Activated B cell treated with CpG ODN at 0.5 μM for 24 hours (primary cell): Measurements from ENCODE around the gene TTC3. TPM values are rescaled to one million over a fixed set of nuclear protein-coding genes. Genes with fewer than 3 reads are reported as not detected.

ENCODE experiments used
- ATAC-seq: fragments of 200-7000 bp; cut with Tn5 transposase; one replicate; pipeline ENCODE4 v1.10.0; 2021; ENCODE audit warnings: low read depth, mild to moderate bottlenecking, moderate library complexity
- CTCF ChIA-PET: fragments of 350-600 bp; sonication (Branson Sonifier 250); formaldehyde crosslinking; loops from one replicate; lab custom pipeline; 2021; ENCODE audit warnings: antibody characterized with exemption; lab: Charles Lee
- POLR2A ChIA-PET: fragments of 350-600 bp; sonication (Branson Sonifier 250); formaldehyde crosslinking; loops from one replicate; lab custom pipeline; 2021; ENCODE audit warnings: antibody characterized with exemption; lab: Charles Lee
- DNase-seq: peaks from one replicate; pipeline ENCODE4 v3.0.0; 2022
- H3K27ac Mint-ChIP-seq: one replicate; pipeline ENCODE4 v1.8.0; 2020; ENCODE audit warnings: mixed read lengths
- H3K27me3 Mint-ChIP-seq: one replicate; pipeline ENCODE4 v1.8.0; 2021; ENCODE audit warnings: mixed read lengths
- H3K36me3 Mint-ChIP-seq: one replicate; pipeline ENCODE4 v1.8.0; 2021; ENCODE audit warnings: low read depth, mixed read lengths
- H3K4me1 Mint-ChIP-seq: one replicate; pipeline ENCODE4 v1.8.0; 2021; ENCODE audit warnings: mixed read lengths
- H3K4me3 Mint-ChIP-seq: one replicate; pipeline ENCODE4 v1.8.0; 2020; ENCODE audit warnings: mild to moderate bottlenecking, mixed read lengths
- H3K9me3 Mint-ChIP-seq: one replicate; pipeline ENCODE4 v1.8.0; 2020; ENCODE audit warnings: mixed read lengths
- CTCF ChIP-seq: fragments of 200-600 bp; IDR thresholded peaks from one replicate; pipeline ENCODE4 v1.8.0; 2022; ENCODE audit warnings: antibody characterized with exemption, mild to moderate bottlenecking
- intact Hi-C: fragments of 100-400 bp; cut with micrococcal nuclease; formaldehyde crosslinking; loops from one replicate; pipeline ENCODE4 v1.15.1; 2024
- total RNA-seq: library from RNA; stranded (reverse); gene quantifications from 2 replicates; pipeline ENCODE4 v1.2.3, GENCODE V29; 2022

TTC3 gene
- total RNA-seq, 1 donor from 2014 or later: 69.8 TPM

- DNase-seq: no peak
- no peak for ATAC-seq
- Mint-ChIP-seq H3K9me3 (no peaks in the 10 kb centered on the region), H3K27ac (peak overlapping the region; percentile 67), H3K27me3 (no peaks in the 10 kb centered on the region), H3K4me1 (peaks cover 25% of the 10 kb centered on the region), H3K36me3 (peaks cover 70% of the 10 kb centered on the region), H3K4me3 (no peak overlapping the region)
- intact Hi-C loops: no loop called here
- TF ChIP-seq CTCF: no peak
- POLR2A ChIA-PET: interaction anchor here (0.6 to 0.9 kb wide), 2 partner anchors 42 to 119 kb away, joined by 3 read pairs; partner anchors contain the start of gene VPS26C
- CTCF ChIA-PET: no interaction called here
These were observed 152.1 kb downstream of the TTC3 start for GRCh38 chr21:37224861-37225839.

- no peak for ATAC-seq
- H3K9me3 Mint-ChIP-seq: no peaks in the 10 kb centered on the region
- H3K4me3 Mint-ChIP-seq: no peak overlapping the region
- ChIA-PET CTCF (no interaction called here), POLR2A (interaction anchor here (0.6 kb wide), 1 partner anchor 120 kb away, joined by 3 read pairs; no protein-coding TSS in a partner anchor)
- TF ChIP-seq CTCF: no peak
- no peaks in the 10 kb centered on the region for H3K27me3 Mint-ChIP-seq
- peaks cover 17% of the 10 kb centered on the region for H3K4me1 Mint-ChIP-seq
- intact Hi-C loops: no loop called here
- DNase-seq: no peak
- H3K27ac Mint-ChIP-seq: peak overlapping the region; percentile 67
- H3K36me3 Mint-ChIP-seq: peaks cover 76% of the 10 kb centered on the region
These were observed 153.2 kb downstream of the TTC3 start for GRCh38 chr21:37226041-37226920.

- intact Hi-C loops: no loop called here
- no peaks in the 10 kb centered on the region for H3K27me3 Mint-ChIP-seq
- peaks cover 87% of the 10 kb centered on the region for H3K36me3 Mint-ChIP-seq
- ChIA-PET POLR2A (no interaction called here), CTCF (no interaction called here)
- H3K4me3 Mint-ChIP-seq: no peak overlapping the region
- H3K4me1 Mint-ChIP-seq: peaks cover 20% of the 10 kb centered on the region
- no peak for DNase-seq
- ATAC-seq: no peak
- H3K9me3 Mint-ChIP-seq: no peaks in the 10 kb centered on the region
- TF ChIP-seq CTCF: no peak
- H3K27ac Mint-ChIP-seq: no peak overlapping the region
These were observed 154.3 kb downstream of the TTC3 start for GRCh38 chr21:37227071-37228002.

DNA sequence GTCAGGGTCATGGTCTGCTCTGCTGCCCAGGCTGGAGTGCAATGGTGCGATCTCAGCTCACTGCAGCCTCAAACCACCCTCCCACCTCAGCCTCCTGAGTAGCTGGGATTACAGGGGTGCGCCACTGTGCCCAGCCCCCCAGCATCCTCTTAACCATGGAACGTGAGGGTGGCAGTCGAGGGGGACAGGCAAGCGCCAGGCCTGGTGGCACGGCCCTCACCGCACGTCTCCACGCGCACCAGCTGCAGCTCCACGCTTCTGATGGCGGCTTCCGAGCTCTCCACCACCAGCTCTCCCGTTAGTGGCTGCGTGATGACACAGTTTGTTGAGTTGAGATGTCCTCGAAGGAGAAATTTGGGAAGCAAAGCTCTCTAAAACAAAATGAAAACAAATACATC, 154.9 kb downstream of the TTC3 start:
- ATAC-seq (no peak), DNase-seq (no peak)
- Mint-ChIP-seq H3K9me3 (no peaks in the 10 kb centered on the region), H3K36me3 (peaks cover 92% of the 10 kb centered on the region), H3K4me3 (no peak overlapping the region), H3K4me1 (peaks cover 25% of the 10 kb centered on the region), H3K27me3 (no peaks in the 10 kb centered on the region), H3K27ac (no peak overlapping the region)
- intact Hi-C loops: no loop called here
- TF ChIP-seq CTCF: no peak
- ChIA-PET CTCF (no interaction called here), POLR2A (no interaction called here)
